GM21717 (cell line): ENCODE data around the gene MAP3K4.

Experiments
- ATAC-seq: cut with Tn5 transposase; IDR thresholded peaks from one replicate; pipeline ENCODE4 v1.9.1; 2021; ENCODE audit warnings: mild to moderate bottlenecking, moderate library complexity; ENCODE audit not compliant: unreplicated experiment

Gene MAP3K4

DNA sequence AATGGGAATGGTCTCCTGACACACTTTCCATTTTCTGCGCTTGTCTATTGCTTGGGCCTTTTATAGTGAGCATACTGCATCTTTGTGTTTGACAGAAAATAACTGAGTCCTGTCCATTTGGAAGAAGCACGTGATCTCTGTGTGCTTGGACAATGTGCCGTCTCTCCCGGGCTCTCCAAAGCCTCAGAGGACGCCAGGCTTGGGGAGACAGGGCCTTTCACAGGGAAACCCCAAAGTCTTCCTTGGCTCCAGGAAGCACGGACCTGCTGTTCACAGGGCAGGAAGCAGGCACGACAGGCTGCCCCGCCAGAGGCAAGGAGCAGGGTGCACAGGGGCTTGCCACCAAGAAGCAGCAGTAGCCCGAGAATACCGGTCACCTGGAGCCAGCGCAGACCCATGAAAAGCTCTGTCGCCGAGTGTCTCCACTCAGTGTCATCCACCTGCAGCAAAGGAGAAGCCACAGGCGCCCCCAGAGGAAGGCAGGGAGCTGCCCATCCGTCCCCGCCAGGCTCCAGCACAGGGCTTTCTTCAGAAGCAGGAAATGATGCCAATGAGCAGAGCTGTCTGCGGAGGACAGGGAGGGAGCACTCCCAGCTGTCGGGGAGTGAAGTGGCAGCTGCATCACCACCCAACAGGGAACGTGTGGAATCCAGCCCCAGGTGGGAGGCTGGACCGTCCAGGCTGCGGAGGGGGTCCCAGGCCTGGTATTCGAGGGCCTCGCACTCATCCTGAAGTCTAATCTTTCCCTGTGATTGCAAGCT is 147.2 kb downstream of the MAP3K4 start:
- ATAC-seq: no peak

- ATAC-seq: no peak
Observed at GRCh38 chr6:161139304-161139765, 147.8 kb downstream of the MAP3K4 start.

- ATAC-seq: no peak
Observed at GRCh38 chr6:161139766-161140553, 148.4 kb downstream of the MAP3K4 start.

DNA sequence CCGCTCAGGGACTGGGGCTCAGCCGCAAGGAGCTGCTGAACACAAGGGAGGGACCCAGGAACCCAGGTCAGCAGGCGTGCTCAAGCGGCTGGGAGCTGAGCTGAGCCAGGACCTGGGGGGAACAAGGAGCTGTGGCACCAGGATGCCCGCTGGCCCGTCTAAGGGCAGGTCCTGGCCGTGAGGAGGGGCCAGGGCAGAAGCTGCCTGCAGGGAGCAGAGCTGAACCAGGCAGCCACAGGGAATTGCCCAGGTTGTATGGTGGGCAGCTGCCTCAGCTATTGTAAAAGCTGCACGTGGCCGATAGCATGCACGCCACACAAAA is 148.9 kb downstream of the MAP3K4 start:
- no peak for ATAC-seq

- ATAC-seq: no peak
Observed at GRCh38 chr6:161141173-161141572, 149.6 kb downstream of the MAP3K4 start.

GRCh38 chr6:161142957-161143296 is 151.4 kb downstream of the MAP3K4 start:
- no peak for ATAC-seq

- ATAC-seq: no peak
Observed at GRCh38 chr6:161143663-161144430, 152.3 kb downstream of the MAP3K4 start.

DNA sequence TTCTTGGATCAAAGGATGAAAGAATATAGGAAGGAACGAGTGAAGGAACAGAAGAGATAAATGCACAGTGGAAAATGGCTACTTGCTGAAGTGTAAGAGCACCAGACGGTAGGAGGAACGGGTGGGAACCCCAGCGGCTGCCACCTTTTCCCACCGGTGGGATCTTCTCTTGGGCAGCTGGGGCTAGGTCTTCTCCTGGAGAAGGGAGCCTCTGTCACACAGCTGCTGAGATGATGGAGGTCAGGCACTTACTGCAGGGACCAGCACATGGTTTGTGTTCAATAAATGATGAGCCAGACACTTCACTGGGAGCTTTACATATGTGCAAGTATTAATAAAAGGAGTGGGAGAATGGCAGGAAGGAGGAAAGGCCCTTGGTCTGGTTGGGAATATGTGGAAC is 158.6 kb downstream of the MAP3K4 start:
- ATAC-seq: no peak

DNA sequence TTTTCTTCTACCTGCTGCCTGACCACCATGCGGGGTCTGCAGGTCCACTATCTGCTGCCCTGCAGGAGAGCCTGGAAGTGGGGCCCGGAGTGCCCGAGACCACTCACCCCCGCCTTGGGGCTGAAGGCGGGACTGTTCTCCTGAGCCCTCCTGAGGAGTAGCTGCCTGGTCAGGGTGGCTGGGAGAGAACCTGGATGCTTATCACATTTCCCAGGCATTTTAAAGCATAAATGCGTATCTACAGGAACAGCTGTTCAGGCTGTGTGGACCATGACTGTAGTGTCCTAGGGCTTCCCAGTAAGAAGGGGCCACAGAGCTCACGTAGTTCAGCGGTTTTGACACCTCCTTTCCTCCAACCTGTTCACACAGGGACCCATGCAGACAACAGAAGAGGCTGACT is 159.0 kb downstream of the MAP3K4 start:
- no peak for ATAC-seq

DNA sequence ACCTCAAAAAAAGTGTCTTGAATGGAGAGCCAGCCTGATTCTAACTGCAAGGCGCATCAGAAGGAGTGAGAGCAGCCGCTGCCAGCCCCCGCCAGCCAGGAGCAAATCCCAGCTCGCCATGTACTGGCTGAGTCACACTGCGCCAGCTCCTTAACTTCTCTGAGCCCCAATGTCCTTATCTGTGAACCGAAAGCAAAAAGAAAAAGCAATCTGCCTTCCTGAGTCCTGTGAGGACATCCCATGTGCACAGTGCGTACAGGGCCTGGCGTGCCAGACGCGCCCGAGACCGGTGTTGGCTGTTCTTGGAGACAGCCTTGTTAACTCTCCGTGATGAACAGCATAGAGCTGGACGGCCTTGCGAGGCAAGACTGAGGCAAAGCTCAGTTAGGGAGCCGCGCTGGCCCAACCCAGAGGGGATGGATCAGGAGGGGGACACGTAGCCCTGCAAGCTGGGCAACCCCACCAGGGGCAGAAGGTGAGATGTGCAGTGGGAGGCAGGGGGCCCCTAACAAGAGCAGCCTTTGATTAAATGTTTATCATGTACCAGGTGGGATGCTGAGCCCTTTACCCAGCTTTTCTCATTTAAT is 159.6 kb downstream of the MAP3K4 start:
- ATAC-seq: no peak

DNA sequence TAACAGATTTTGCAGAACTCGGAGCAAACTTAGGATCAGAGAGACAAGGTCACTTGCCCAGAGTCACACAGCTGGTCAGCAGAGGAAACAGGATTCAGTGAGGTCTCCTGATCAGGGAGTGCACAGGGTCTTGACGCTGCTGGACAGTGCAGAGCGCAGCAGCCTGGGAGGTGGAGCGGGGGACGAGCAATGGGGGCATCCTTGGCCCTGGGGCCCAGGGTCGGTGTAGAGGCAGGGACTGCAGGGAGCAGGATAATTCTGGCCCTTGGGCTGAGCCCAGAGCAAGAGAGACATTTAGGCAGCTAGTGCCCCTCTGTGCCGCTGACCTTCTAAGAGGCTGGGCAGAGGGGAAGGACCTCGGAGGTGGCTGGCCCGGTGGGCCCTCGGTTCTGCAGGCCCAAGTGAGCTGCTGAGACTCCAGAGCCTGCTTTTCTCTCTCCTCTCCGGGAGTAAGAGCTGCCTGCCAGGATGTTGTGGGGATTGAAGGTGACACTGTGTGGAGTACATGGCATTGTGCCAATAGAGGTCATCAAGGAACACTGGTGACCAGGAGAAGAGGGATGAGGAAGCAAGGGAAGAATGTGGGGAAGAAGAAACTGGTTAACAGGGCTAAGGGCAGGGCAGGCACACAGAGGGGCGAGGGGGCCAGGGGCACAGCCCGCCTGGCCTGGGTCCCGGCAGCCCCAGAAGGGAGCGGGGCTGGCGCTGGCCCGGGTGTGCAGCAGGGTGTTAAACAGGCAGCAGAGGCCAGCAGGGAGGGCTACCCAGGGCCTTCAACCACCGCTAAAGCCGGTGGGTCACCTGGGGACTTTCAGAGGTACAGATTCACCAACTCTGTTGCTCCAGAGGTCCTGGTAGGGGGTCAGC is 160.3 kb downstream of the MAP3K4 start:
- no peak for ATAC-seq

DNA sequence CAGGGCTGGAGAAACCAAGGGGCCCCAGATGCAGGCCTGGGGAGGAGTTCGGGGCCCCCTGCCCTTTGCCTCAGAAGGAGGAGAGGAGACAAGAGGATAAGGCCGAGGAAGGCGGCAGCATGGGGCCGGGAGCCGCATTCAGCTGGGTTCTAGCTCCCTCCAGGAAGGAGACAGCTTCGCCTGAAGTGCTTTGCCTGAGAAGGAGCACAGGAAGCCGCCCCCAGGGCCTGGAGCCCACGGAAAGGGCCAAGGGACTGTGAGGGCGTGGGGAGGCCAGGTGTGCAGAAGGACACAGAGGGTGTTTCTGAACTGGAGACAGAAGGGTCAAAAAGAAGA is 160.9 kb downstream of the MAP3K4 start:
- no peak for ATAC-seq

- no peak for ATAC-seq
Observed at GRCh38 chr6:161152907-161153662, 161.5 kb downstream of the MAP3K4 start.

DNA sequence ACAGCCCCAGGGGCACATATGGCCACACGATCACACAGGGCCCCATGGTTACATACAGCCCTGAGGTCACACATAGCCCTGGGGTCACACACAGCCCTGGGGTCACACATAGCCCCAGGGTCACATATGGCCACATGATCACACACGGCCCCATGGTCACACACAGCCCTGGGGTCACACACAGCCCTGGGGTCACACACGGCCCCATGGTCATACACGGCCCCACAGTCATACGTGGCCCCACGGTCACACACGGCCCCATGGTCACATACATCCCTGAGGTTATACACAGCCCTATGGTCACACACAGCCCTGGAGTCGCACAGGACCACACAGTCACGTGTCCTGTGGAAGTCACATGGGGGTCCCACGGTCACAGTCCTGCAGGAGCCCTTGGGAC is 162.2 kb downstream of the MAP3K4 start:
- ATAC-seq: no peak

DNA sequence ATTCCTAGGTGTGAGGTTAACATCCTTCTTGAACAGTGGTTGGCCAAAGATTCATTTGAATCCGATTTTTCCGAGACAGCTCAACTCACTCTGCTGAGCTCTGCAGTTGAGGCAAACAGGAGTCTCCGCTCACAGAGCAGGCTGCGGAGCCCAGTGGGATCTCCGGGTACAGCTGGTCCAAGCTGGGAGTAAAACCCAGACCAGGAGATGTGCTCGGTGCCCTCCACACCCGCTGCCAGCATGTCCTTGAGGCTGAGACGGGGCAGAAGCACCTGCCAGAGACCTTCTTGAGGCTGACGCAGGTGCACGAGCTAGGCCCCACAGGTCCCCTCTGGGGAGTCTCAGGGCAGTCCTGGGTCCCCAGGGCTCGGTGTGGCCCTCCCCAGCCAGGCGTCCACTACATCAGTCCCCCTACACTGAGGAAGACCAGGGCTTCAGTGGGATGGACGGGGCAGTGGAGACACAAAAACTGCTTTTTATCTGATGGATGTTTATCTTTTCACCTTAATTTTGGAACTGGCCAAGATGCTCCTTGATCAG is 163.3 kb downstream of the MAP3K4 start:
- ATAC-seq: no peak

DNA sequence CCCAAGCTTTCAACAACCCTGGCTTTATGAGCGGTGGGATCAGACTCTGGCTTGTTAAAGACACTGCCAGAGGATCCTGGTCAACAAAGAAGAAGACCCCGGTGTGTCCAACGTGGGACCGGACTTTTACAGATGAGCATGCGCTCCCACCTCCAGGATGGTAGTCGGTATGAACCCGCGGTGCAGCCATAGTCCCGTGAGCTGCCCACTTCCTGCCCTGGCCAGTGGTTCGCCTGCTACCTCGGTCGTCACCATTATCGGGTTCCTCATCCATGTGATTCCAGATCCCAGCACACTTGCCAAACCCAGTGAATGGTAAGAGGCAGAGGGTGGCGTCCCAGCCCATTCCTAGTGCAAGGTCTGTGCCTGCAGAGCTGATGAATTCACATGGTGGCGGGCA is 169.6 kb downstream of the MAP3K4 start:
- ATAC-seq: no peak

- ATAC-seq: no peak
Observed at GRCh38 chr6:161161889-161162624, 170.5 kb downstream of the MAP3K4 start.

- ATAC-seq: no peak
Observed at GRCh38 chr6:161162722-161163121, 171.2 kb downstream of the MAP3K4 start.
